ENCODE data around the gene KIAA0513. TPM values are rescaled to one million over a fixed set of nuclear protein-coding genes. Genes with fewer than 3 reads are reported as not detected.

KIAA0513 gene
- total RNA-seq, 8 experiments from 2014 or later, result 13.4 to 47.7 (median 16.8) TPM

- Histone ChIP-seq H3K27ac (no peak overlapping the region), H3K4me1 (replicated peaks in 1 of 2) (no peaks in the 10 kb centered on the region), H3K4me3 (no peak overlapping the region)
- no peak for ATAC-seq (replicated peaks in 6 of 8)
- in situ Hi-C loops (cut with MboI; ENCODE audit: low pct_unique_long_range_greater_than_20kb in 2 of 9, low sequenced_read_pairs in 9 of 9, unreplicated experiment in 9 of 9), result loop anchor here in 2 of 9 experiments (25.0 kb wide), 2 partner anchors 135 to 185 kb away; no protein-coding TSS in a partner anchor
- WGBS, 10 experiments, result 22 to 100% (median 87%) methylated on average over 1 to 7 of the region's 11 CpGs; no CpG with 5 or more reads in 2 of the 10 experiments
Observed at GRCh38 chr16:85101956-85102630, 74.5 kb downstream of the KIAA0513 start.

GRCh38 chr16:85103114-85104079 lies 75.8 kb downstream of the KIAA0513 start:
- Histone ChIP-seq H3K4me1 (replicated peaks in 1 of 2) (no peaks in the 10 kb centered on the region), H3K27ac (no peak overlapping the region), H3K4me3 (no peak overlapping the region)
- WGBS, 10 experiments, result 65 to 100% (median 82%) methylated on average over 1 to 15 of the region's 23 CpGs; no CpG with 5 or more reads in 2 of the 10 experiments
- in situ Hi-C loops (cut with MboI; ENCODE audit: low pct_unique_long_range_greater_than_20kb in 2 of 9, low sequenced_read_pairs in 9 of 9, unreplicated experiment in 9 of 9), result loop anchor here in 2 of 9 experiments (25.0 kb wide), 2 partner anchors 134 to 184 kb away; no protein-coding TSS in a partner anchor
- peak in 5 of 8 experiments; percentile 62 to 73 (median 68) for ATAC-seq (replicated peaks in 6 of 8)

GRCh38 chr16:85104147-85104546 lies 76.6 kb downstream of the KIAA0513 start:
- Histone ChIP-seq H3K27ac (no peak overlapping the region), H3K4me1 (replicated peaks in 1 of 2) (no peaks in the 10 kb centered on the region), H3K4me3 (no peak overlapping the region)
- in situ Hi-C loops (cut with MboI; ENCODE audit: low pct_unique_long_range_greater_than_20kb in 2 of 9, low sequenced_read_pairs in 9 of 9, unreplicated experiment in 9 of 9), result loop anchor here in 2 of 9 experiments (25.0 kb wide), 2 partner anchors 133 to 183 kb away; no protein-coding TSS in a partner anchor
- peak in 4 of 8 experiments; percentile 4 to 15 (median 10) for ATAC-seq (replicated peaks in 6 of 8)
- WGBS, 10 experiments, result 80 to 100% (median 89%) methylated on average over 1 to 11 of the region's 12 CpGs; no CpG with 5 or more reads in 3 of the 10 experiments

GRCh38 chr16:85104821-85105391 lies 77.3 kb downstream of the KIAA0513 start:
- in situ Hi-C loops (cut with MboI; ENCODE audit: low pct_unique_long_range_greater_than_20kb in 2 of 9, low sequenced_read_pairs in 9 of 9, unreplicated experiment in 9 of 9), result loop anchor here in 2 of 9 experiments (25.0 kb wide), 2 partner anchors 132 to 182 kb away; no protein-coding TSS in a partner anchor
- ATAC-seq (replicated peaks in 6 of 8), result peak in 4 of 8 experiments; percentile 20 to 59 (median 22)
- H3K4me1 ChIP-seq (replicated peaks in 1 of 2), result no peaks in the 10 kb centered on the region
- no peak overlapping the region for H3K4me3 ChIP-seq
- H3K27ac ChIP-seq, result no peak overlapping the region
- 69 to 100% (median 93%) methylated on average over 1 to 3 of the region's 11 CpGs; no CpG with 5 or more reads in 7 of the 10 experiments for WGBS, 10 experiments

GRCh38 chr16:85105475-85105874 lies 77.9 kb downstream of the KIAA0513 start:
- in situ Hi-C loops (cut with MboI; ENCODE audit: low pct_unique_long_range_greater_than_20kb in 2 of 9, low sequenced_read_pairs in 9 of 9, unreplicated experiment in 9 of 9), result loop anchor here in 2 of 9 experiments (25.0 kb wide), 2 partner anchors 132 to 182 kb away; no protein-coding TSS in a partner anchor
- Histone ChIP-seq H3K27ac (no peak overlapping the region), H3K4me1 (replicated peaks in 1 of 2) (no peaks in the 10 kb centered on the region), H3K4me3 (no peak overlapping the region)
- WGBS, 10 experiments, result 0 to 100% (median 87%) methylated on average over 1 to 4 of the region's 5 CpGs
- no peak for ATAC-seq (replicated peaks in 6 of 8)

- 67 to 93% (median 75%) methylated on average over 2 to 5 of the region's 9 CpGs; no CpG with 5 or more reads in 5 of the 10 experiments for WGBS, 10 experiments
- ATAC-seq (replicated peaks in 6 of 8), result no peak
- Histone ChIP-seq H3K4me1 (replicated peaks in 1 of 2) (peaks cover 4 to 6% of the 10 kb centered on the region in 2 donors), H3K4me3 (no peak overlapping the region), H3K27ac (no peak overlapping the region)
- in situ Hi-C loops (cut with MboI; ENCODE audit: low pct_unique_long_range_greater_than_20kb in 2 of 9, low sequenced_read_pairs in 9 of 9, unreplicated experiment in 9 of 9), result loop anchor here in 2 of 9 experiments (25.0 kb wide), 2 partner anchors 130 to 180 kb away; no protein-coding TSS in a partner anchor
Observed at GRCh38 chr16:85107083-85107482, 79.5 kb downstream of the KIAA0513 start.

- 20 to 90% (median 65%) methylated on average over 1 to 8 of the region's 11 CpGs; no CpG with 5 or more reads in 3 of the 10 experiments for WGBS, 10 experiments
- in situ Hi-C loops (cut with MboI; ENCODE audit: low pct_unique_long_range_greater_than_20kb in 2 of 9, low sequenced_read_pairs in 9 of 9, unreplicated experiment in 9 of 9), result loop anchor here in 2 of 9 experiments (25.0 kb wide), 2 partner anchors 130 to 180 kb away; no protein-coding TSS in a partner anchor
Observed at GRCh38 chr16:85107532-85107931, 79.9 kb downstream of the KIAA0513 start.

GRCh38 chr16:85110105-85110504 lies 82.5 kb downstream of the KIAA0513 start:
- Histone ChIP-seq H3K4me1 (replicated peaks in 1 of 2) (peaks cover 14 to 21% of the 10 kb centered on the region in 2 donors), H3K27ac (no peak overlapping the region), H3K4me3 (no peak overlapping the region)
- in situ Hi-C loops (cut with MboI; ENCODE audit: low pct_unique_long_range_greater_than_20kb in 2 of 9, low sequenced_read_pairs in 9 of 9, unreplicated experiment in 9 of 9), result loop anchor here in 2 of 9 experiments (25.0 kb wide), 2 partner anchors 127 to 177 kb away; no protein-coding TSS in a partner anchor
- no peak for ATAC-seq (replicated peaks in 6 of 8)
- 90 to 100% (median 93%) methylated on average over 1 to 17 of the region's 19 CpGs; no CpG with 5 or more reads in 6 of the 10 experiments for WGBS, 10 experiments

More at GRCh38 chr16:85107532-85107931, 79.9 kb downstream of the KIAA0513 start:
- no peak for ATAC-seq (replicated peaks in 6 of 8)
- Histone ChIP-seq H3K27ac (no peak overlapping the region), H3K4me3 (no peak overlapping the region), H3K4me1 (replicated peaks in 1 of 2) (peaks cover 9 to 11% of the 10 kb centered on the region in 2 donors)

- Histone ChIP-seq H3K4me3 (no peak overlapping the region), H3K4me1 (replicated peaks in 1 of 2) (peaks cover 16 to 23% of the 10 kb centered on the region in 2 donors), H3K27ac (no peak overlapping the region)
- no peak for ATAC-seq (replicated peaks in 6 of 8)
- WGBS, 10 experiments, result 20 to 100% (median 90%) methylated on average over 1 to 5 of the region's 9 CpGs; no CpG with 5 or more reads in 5 of the 10 experiments
- in situ Hi-C loops (cut with MboI; ENCODE audit: low pct_unique_long_range_greater_than_20kb in 2 of 9, low sequenced_read_pairs in 9 of 9, unreplicated experiment in 9 of 9), result loop anchor here in 2 of 9 experiments (25.0 kb wide), 2 partner anchors 126 to 176 kb away; no protein-coding TSS in a partner anchor
Observed at GRCh38 chr16:85111184-85111583, 83.6 kb downstream of the KIAA0513 start.

- ATAC-seq (replicated peaks in 6 of 8), result peak in 6 of 8 experiments; percentile 73 to 91 (median 88)
- peaks cover 16 to 23% of the 10 kb centered on the region in 2 donors for H3K4me1 ChIP-seq (replicated peaks in 1 of 2)
- 12 to 15% methylated on average over 6 of the region's 15 CpGs; no CpG with 5 or more reads in 8 of the 10 experiments for WGBS, 10 experiments
- no peak within 1 kb of the TSS for H3K4me3 ChIP-seq
- in situ Hi-C loops (cut with MboI; ENCODE audit: low pct_unique_long_range_greater_than_20kb in 2 of 9, low sequenced_read_pairs in 9 of 9, unreplicated experiment in 9 of 9), result loop anchor here in 2 of 9 experiments (25.0 kb wide), 2 partner anchors 125 to 175 kb away; no protein-coding TSS in a partner anchor
- H3K27ac ChIP-seq, result no peak within 1 kb of the TSS
Observed at GRCh38 chr16:85112364-85112763, 84.8 kb downstream of the KIAA0513 start, which contains the start of gene CIBAR2. TSS of gene CIBAR2 (minus strand) at chr16:85112472. CDS start at chr16:85112352, 120 bp downstream.

- Histone ChIP-seq H3K27ac (no peak overlapping the region), H3K4me3 (no peak overlapping the region), H3K4me1 (replicated peaks in 1 of 2) (peaks cover 16 to 23% of the 10 kb centered on the region in 2 donors)
- 73 to 100% (median 94%) methylated on average over 1 to 9 of the region's 14 CpGs for WGBS, 10 experiments
- ATAC-seq (replicated peaks in 6 of 8), result peak in 5 of 8 experiments; percentile 29 to 46 (median 44)
- in situ Hi-C loops (cut with MboI; ENCODE audit: low pct_unique_long_range_greater_than_20kb in 2 of 9, low sequenced_read_pairs in 9 of 9, unreplicated experiment in 9 of 9), result loop anchor here in 2 of 9 experiments (25.0 kb wide), 2 partner anchors 124 to 174 kb away; no protein-coding TSS in a partner anchor
Observed at GRCh38 chr16:85113168-85113733, 85.7 kb downstream of the KIAA0513 start.

Measured in motor neuron (in vitro differentiated cells).